Measurements from ENCODE around the gene TTC22. TPM values are rescaled to one million over a fixed set of nuclear protein-coding genes. Genes with fewer than 3 reads are reported as not detected.

The TTC22 gene
- total RNA-seq, 1 donor from 2014 or later = not detected

DNA sequence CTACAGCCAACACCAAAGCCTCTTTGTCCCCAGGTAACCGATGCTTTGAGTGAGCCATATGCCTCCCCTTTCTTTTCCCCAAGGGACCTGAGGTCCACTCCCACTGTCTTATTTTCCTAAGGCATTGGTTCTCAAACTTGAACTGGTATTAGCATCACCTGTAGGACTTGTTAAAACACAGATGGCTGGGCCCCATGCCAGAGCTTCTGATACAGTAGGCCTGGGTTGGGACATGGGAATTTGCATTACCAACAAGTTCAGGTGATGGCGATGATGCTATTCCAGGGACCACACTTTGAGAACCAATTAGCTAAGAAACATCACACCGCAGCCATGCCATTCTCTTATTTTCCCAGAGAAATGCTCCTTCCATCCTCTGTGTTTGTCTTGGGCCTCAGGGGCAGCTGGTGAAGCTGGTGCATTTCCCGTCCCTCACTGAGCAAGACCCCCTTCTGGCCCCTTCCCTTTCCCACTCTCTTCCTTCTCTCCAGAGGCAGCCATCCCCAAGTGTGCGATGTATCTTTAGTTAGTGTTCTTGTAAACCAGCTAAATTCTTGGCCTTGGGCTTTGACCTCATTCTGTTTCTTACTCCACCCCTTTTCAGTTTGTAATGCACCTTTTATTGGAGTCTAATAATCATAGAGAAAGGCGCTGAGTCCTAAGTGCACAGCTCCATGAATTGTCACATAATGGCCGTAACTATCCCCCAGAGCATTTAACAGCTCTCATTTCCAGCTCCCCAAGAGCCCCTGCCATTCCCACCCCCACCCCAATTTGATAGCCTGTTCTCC, 14.2 kb upstream of the TTC22 start:
- Mint-ChIP-seq H3K4me1 (ENCODE audit: unreplicated experiment) (peaks cover 9% of the 10 kb centered on the region), H3K9me3 (ENCODE audit: unreplicated experiment) (no peaks in the 10 kb centered on the region), H3K27me3 (ENCODE audit: unreplicated experiment) (peaks cover 2% of the 10 kb centered on the region), H3K27ac (ENCODE audit: unreplicated experiment) (no peak overlapping the region), H3K36me3 (ENCODE audit: low read depth, unreplicated experiment) (no peaks in the 10 kb centered on the region), H3K4me3 (ENCODE audit: unreplicated experiment) (no peak overlapping the region)
- TF ChIP-seq, protein P1, sequence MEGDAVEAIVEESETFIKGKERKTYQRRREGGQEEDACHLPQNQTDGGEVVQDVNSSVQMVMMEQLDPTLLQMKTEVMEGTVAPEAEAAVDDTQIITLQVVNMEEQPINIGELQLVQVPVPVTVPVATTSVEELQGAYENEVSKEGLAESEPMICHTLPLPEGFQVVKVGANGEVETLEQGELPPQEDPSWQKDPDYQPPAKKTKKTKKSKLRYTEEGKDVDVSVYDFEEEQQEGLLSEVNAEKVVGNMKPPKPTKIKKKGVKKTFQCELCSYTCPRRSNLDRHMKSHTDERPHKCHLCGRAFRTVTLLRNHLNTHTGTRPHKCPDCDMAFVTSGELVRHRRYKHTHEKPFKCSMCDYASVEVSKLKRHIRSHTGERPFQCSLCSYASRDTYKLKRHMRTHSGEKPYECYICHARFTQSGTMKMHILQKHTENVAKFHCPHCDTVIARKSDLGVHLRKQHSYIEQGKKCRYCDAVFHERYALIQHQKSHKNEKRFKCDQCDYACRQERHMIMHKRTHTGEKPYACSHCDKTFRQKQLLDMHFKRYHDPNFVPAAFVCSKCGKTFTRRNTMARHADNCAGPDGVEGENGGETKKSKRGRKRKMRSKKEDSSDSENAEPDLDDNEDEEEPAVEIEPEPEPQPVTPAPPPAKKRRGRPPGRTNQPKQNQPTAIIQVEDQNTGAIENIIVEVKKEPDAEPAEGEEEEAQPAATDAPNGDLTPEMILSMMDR (IDR thresholded peaks at IDR 0.05; ENCODE audit: unreplicated experiment) = no peak
- DNase-seq (ENCODE audit: low spot score) = no peak

DNA sequence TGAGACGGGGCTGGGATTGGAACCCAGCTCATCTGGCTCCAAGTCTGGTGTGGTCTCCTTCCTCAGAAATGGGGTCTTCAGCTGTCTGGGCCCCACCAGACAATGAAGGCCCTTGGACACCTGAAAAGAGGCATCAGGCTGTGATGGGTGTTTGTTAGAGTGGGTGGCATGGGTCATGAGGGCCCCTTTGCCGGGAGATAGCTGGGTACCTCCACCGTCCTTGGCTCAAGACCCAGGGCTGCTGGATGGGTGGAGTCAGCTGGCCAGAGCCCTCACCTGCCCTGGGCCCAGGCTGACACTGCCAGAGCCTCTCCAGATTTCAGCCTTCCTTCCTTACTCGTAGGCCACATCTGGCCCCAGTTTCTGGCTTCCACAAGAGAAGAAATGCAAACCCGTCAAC, 13.4 kb upstream of the TTC22 start:
- H3K9me3 Mint-ChIP-seq (ENCODE audit: unreplicated experiment) = no peaks in the 10 kb centered on the region
- peaks cover 9% of the 10 kb centered on the region for H3K4me1 Mint-ChIP-seq (ENCODE audit: unreplicated experiment)
- peaks cover 2% of the 10 kb centered on the region for H3K27me3 Mint-ChIP-seq (ENCODE audit: unreplicated experiment)
- H3K4me3 Mint-ChIP-seq (ENCODE audit: unreplicated experiment) = no peak overlapping the region
- TF ChIP-seq, protein P1 (IDR thresholded peaks at IDR 0.05; ENCODE audit: unreplicated experiment) = no peak
- no peaks in the 10 kb centered on the region for H3K36me3 Mint-ChIP-seq (ENCODE audit: low read depth, unreplicated experiment)
- no peak overlapping the region for H3K27ac Mint-ChIP-seq (ENCODE audit: unreplicated experiment)
- DNase-seq (ENCODE audit: low spot score) = no peak

DNA sequence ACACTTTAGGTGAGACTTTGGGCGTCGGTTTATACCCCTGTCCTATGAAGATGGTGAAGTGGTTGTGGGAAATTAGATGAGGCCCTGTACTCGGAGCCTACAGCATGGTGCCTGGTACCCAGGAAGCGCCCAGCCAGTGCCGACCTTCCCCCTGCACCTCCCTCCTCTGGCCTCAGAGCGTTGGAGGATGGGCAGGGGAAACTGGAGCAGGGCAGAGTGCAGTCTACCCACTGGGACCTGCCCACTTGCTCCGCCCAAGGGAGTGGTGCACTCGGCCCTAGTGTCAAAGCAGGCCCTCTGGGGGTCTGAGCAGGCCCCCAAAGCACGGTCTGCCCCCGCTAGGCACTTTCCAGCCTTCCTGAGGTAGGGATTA, 13.0 kb upstream of the TTC22 start:
- no peaks in the 10 kb centered on the region for H3K36me3 Mint-ChIP-seq (ENCODE audit: low read depth, unreplicated experiment)
- DNase-seq (ENCODE audit: low spot score) = no peak
- H3K27me3 Mint-ChIP-seq (ENCODE audit: unreplicated experiment) = peaks cover 2% of the 10 kb centered on the region
- no peak overlapping the region for H3K27ac Mint-ChIP-seq (ENCODE audit: unreplicated experiment)
- H3K4me3 Mint-ChIP-seq (ENCODE audit: unreplicated experiment) = no peak overlapping the region
- H3K9me3 Mint-ChIP-seq (ENCODE audit: unreplicated experiment) = no peaks in the 10 kb centered on the region
- TF ChIP-seq, protein P1 (IDR thresholded peaks at IDR 0.05; ENCODE audit: unreplicated experiment) = no peak
- peaks cover 9% of the 10 kb centered on the region for H3K4me1 Mint-ChIP-seq (ENCODE audit: unreplicated experiment)

DNA sequence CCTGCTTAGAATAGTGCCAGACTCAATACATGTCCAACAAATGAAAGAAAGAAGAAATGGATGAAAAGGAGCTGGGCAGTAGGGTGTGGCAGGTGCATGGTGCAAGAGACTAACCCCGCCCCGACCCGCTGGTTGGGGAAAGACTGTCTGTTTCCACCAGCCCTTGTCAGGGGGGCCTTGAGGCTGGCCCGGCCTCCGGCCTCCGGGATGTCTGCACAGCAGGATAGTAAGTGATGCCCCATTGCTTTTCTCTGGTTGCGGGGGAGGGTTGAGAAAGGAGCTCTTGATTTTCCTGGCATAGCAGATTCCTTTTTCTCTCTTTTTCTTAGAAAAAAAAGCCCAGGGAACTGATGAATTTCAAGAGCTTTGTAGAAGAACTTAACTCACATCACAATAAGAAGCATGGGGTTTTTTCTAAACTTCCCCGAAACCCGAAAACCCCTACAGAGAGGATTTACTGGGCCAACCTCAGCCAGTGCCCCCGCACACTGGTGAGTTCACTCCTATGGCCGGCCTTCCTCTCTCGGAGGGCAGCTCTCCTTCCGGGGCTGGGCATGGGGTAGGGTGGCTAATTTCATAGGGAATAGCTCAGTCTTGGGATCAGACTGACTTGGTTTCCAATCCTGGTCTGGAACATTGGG, 12.5 kb upstream of the TTC22 start:
- H3K9me3 Mint-ChIP-seq (ENCODE audit: unreplicated experiment) = no peaks in the 10 kb centered on the region
- no peak for DNase-seq (ENCODE audit: low spot score)
- H3K36me3 Mint-ChIP-seq (ENCODE audit: low read depth, unreplicated experiment) = no peaks in the 10 kb centered on the region
- H3K4me1 Mint-ChIP-seq (ENCODE audit: unreplicated experiment) = peaks cover 6% of the 10 kb centered on the region
- H3K27me3 Mint-ChIP-seq (ENCODE audit: unreplicated experiment) = peaks cover 2% of the 10 kb centered on the region
- H3K4me3 Mint-ChIP-seq (ENCODE audit: unreplicated experiment) = no peak overlapping the region
- no peak overlapping the region for H3K27ac Mint-ChIP-seq (ENCODE audit: unreplicated experiment)
- TF ChIP-seq, protein P1 (IDR thresholded peaks at IDR 0.05; ENCODE audit: unreplicated experiment) = no peak

Data from endothelial cell (in vitro differentiated cells).